ENCODE measurements around the gene PRSS50.
"Not testable (repeated sequence)": the region's sequence is repeated elsewhere in the genome, so short reads cannot be mapped to it uniquely, and the experiment has no call there.

Gene PRSS50

DNA sequence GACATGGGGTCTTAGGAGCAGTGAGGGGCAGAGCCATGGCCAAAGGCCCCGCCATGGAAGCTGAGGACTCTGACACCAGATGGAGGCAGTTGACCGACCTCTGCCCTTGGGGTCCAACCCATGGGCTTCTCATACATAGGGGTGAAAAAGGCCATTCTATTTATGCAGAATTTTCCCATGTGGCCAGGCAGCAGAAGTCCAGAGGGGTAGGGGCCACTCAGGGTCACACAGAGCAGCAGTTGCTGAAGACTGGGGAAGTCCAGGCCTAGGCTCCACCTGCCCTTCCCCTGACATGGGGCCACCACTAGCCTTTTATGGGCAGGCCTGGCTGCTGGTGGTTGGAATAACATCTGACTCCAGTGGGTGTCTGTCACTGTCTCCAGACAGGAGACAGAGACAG is 6.4 kb downstream of the PRSS50 start:
- in situ Hi-C loops (cut with MboI; ENCODE audit: low pct_unique_long_range_greater_than_20kb, low sequenced_read_pairs), result loop anchor here (10.0 to 25.0 kb wide), 2 partner anchors 193 to 651 kb away; no protein-coding TSS in a partner anchor
- DNase-seq, result no peak

DNA sequence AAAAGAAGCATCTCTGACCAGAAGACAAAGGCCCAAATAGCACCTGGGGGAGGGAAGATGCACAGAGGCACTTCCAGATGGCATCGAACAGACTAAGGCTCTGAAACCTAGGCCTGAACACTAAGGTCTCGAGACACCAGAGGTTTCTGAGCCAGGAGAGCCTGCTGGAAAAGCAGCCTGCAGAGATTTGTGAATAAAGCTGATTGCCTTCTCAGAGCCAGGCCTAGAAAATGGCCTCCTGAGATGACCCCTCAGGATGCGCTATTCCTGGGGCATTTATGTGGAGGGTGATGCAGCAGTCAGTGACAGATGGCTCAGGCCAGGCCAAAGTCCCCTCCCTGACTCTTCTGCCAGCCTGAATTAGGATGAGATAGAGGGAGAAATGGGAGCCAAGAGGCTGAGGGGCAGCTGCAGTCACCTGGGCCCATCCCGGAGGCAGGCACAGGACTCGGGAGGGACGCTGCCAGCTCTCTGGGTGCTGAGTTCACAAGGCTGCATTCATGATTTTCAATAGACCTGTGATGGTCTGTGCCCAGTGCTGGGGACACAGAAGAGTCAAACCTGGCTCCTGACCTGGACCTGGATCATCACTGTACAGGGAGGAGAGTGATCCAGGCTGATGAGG is 6.9 kb downstream of the PRSS50 start:
- no peak for DNase-seq
- in situ Hi-C loops (cut with MboI; ENCODE audit: low pct_unique_long_range_greater_than_20kb, low sequenced_read_pairs), result loop anchor here (10.0 to 25.0 kb wide), 2 partner anchors 194 to 652 kb away; no protein-coding TSS in a partner anchor

DNA sequence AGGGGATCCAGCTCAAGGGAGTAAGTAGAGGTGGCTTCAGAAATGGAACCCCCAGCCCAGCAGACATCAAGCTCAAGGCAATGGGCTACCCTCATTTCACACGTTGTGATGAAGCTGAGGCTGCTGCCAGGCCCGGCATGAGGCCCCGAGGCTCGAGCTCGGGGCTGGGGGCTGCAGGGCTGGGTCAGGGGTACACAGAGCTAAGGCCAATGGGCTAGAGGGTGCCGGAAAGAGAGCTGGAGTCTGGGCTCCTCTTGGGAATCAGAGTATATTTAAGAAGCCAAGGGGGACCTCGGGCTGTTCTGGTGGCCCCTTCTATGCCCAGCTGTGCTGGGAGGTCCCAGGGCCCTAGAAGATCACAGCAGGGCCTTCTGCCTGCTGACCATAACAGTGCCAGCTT is 7.4 kb downstream of the PRSS50 start:
- in situ Hi-C loops (cut with MboI; ENCODE audit: low pct_unique_long_range_greater_than_20kb, low sequenced_read_pairs), result loop anchor here (10.0 to 25.0 kb wide), 2 partner anchors 195 to 652 kb away; no protein-coding TSS in a partner anchor
- DNase-seq, result no peak

DNA sequence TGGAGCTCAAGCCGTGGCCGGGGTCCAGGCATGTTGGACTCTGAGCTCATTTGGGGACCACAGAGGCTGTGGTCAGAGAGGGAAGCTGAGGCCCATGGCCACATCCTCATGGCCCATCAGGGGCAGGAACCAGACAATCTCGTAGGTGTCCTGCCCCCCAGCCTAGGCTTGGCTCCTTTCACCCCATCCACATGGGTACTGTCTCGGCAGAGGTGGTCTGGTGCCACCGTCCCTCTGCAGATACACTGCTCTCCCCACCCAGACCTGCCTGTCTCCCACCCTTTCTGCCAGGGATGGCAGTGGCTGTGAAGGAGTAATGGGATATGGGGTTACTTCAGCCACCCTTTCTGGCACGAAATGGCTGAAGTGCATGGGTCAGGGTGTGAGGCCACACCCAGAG is 7.9 kb downstream of the PRSS50 start:
- in situ Hi-C loops (cut with MboI; ENCODE audit: low pct_unique_long_range_greater_than_20kb, low sequenced_read_pairs), result loop anchor here (10.0 to 25.0 kb wide), 2 partner anchors 195 to 653 kb away; no protein-coding TSS in a partner anchor
- no peak for DNase-seq

DNA sequence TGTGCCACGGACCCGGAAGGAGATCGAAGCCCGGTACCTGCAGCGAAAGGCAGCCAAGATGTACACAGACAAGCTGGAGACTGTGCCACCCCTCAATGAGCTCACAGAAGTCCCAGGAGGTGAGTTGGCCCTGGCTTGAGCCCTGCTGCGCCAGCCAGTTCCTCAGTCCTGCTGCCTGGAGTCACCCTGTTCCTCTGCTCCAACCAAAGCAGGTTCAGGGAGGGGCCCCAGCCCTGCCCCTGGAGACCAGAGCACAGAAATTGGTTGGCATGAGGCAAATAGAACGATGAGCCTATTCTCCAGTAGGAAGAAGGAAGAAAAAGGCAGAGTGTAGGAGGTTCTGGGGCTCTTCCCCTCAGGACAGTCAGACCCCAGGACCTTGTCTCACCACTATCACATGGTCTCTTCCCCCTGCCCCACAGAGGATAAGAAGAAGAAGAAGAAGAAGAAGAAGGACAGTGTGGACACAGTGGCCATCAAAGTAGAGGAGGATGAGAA is 8.5 kb downstream of the PRSS50 start:
- no peak for DNase-seq
- in situ Hi-C loops (cut with MboI; ENCODE audit: low pct_unique_long_range_greater_than_20kb, low sequenced_read_pairs), result loop anchor here (25.0 kb wide), 1 partner anchor 653 kb away; no protein-coding TSS in a partner anchor

DNA sequence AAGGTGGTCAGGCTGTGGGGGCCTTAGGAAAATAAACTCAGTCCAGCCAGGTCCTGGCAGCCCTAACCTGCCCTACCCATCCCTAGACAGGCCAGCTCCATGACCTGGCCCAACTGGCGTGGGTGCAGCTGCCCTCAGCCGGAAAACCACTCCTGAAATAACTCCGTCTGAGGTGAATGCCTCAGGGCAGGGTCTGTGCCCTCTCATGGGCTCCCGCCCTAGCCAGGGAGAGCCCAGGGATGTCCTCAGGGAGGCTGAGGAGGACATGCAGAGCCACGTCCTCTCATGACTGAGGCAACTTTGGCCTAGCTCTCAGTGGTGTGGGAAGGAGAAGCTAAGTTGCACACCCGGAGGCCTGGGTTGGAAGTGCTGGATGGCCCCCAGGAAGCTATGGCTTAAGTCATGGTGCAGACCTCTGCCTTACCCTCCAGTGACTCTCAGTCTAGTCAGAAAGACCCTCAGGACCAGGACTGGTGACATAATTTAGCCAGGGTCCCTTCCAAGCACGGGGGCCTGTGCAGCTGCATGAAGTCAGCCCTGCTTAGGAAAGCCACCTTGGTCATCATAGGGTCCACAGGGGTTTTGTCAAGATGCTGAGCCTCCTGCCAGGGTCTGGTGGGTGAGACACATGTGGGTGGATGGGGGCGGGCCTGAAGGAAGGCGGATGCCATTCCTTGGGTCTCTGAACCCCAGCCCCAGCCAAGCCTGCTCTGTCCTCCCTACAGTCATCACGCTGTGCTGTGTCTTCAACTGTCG is 9.1 kb downstream of the PRSS50 start:
- in situ Hi-C loops (cut with MboI; ENCODE audit: low pct_unique_long_range_greater_than_20kb, low sequenced_read_pairs), result loop anchor here (25.0 kb wide), 1 partner anchor 654 kb away; no protein-coding TSS in a partner anchor
- no peak for DNase-seq

DNA sequence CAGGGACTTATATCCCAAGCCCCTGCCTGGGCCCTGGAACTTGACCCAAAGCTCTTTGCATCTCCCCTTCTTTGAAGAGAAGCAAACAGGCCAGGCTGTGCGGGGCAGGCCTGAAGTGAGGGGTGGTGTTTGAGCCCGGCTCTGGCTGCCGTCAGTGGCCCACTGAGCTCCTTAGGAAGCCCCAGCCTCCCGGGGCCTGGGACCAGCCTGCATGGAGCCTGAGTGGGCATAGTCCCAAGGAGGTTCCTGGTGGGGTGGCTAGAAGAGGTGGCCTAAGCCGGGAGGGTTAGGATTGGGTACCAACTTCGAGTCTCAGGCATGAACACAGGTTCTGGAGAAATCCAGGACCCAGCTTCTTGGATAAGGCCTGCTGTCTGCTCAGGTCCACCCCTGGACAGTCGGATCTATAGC is 10.1 kb downstream of the PRSS50 start:
- in situ Hi-C loops (cut with MboI; ENCODE audit: low pct_unique_long_range_greater_than_20kb, low sequenced_read_pairs), result loop anchor here (25.0 kb wide), 1 partner anchor 655 kb away; no protein-coding TSS in a partner anchor
- DNase-seq, result no peak

DNA sequence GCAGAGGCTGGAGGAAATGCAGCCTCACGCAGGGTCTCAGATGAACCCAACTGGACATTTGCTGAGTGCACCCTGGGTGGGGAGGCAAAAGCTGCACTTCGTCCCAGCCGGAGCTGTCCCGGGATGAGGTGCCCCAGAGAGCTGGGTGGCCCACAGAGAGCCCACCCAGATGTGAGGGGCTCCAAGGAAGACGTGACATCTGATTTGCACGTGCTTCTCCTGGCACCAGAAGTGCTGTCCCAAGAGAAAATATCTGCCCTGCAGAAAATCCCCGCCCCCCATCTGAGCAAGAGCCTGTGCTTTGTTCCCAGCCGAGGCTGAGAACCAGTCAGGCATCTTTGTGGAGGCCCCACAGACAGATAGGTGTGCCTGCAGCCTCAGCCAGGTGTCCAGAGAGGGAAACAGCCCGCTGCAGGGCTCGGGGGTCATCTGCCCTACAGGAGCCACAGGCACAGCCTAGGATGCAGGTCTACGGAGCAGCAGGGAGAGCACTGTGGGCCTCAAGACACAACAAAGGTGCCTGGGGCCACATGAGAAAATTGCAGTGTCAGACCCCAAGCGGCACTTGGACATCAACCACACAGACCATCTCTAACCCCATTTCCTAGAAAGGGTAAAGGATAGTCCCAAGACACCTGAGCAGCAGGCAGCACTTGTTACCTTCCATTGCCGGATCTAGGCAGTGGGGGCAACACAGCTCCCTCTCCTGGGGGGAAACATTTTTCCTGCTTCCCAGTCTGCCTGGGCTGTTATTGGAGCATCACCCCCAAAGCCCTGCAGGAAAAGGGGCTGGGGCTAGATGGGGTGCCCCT is 10.7 kb downstream of the PRSS50 start:
- in situ Hi-C loops (cut with MboI; ENCODE audit: low pct_unique_long_range_greater_than_20kb, low sequenced_read_pairs), result loop anchor here (25.0 kb wide), 1 partner anchor 655 kb away; no protein-coding TSS in a partner anchor
- DNase-seq, result no peak

DNA sequence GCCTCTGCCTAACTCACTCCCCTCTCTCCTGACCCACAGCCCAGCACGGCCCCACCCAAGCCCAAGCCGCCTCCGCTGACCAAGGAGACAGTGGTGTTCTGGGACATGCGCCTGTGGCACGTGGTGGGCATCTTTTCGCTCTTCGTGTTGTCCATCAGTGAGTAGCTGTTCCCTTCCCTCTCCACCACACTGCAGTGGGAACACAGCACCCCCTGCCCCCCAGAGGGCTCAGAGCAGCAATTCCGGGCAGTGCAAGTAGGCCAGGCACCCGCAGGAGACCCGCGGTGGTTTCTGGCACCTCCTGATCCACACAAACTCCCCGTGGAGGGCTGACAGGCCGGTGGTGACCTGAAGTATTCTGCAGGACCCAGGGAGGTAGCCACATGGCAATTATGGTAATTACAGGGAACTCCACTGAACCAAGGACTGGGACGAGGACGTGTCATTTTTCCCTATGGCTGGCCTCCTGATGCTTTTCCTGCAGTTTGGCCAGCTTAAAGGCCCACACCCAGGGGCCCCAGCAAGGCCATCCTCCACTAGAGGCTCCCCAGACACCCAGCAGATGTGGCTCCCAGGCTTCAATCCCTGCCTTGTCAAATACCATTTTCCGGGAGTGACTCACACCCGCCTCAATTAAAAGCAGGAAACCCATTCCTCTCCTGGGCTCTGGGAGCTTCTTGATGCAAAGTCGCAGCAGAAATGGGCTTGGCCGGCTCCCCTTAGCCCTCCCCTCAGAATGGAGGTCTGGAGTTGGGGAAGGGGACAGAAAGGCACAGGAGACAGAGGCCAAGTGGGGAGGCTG is 11.7 kb downstream of the PRSS50 start:
- in situ Hi-C loops (cut with MboI; ENCODE audit: low pct_unique_long_range_greater_than_20kb, low sequenced_read_pairs), result loop anchor here (25.0 kb wide), 1 partner anchor 656 kb away; no protein-coding TSS in a partner anchor
- DNase-seq, result no peak

DNA sequence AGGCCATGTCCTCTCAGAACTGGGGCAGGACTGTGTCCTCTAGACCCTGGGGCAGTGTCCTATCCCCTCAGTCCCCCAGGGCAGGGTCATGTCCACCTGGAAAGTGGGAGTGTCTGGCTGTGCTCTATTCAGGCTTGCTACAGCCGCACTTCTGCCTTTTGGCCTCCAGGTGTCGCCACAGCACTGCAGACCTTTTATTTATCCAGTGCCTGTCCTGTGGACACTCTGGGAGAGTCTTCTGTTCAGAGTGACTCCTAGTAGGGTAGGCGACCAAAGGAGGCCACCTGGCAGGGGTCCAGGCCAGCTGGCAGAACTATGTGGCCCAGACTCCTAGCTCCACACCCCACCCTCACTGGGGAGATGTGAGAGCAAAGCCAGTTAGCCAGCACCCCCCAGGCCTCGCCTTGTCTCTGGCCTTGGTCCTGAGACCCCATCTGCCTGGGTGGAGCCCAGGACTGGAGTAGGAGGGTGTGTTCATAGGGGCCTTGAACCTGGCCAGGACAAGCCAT is 12.6 kb downstream of the PRSS50 start:
- DNase-seq, result peak; percentile 84
- in situ Hi-C loops (cut with MboI; ENCODE audit: low pct_unique_long_range_greater_than_20kb, low sequenced_read_pairs), result loop anchor here (25.0 kb wide), 1 partner anchor 657 kb away; no protein-coding TSS in a partner anchor

DNA sequence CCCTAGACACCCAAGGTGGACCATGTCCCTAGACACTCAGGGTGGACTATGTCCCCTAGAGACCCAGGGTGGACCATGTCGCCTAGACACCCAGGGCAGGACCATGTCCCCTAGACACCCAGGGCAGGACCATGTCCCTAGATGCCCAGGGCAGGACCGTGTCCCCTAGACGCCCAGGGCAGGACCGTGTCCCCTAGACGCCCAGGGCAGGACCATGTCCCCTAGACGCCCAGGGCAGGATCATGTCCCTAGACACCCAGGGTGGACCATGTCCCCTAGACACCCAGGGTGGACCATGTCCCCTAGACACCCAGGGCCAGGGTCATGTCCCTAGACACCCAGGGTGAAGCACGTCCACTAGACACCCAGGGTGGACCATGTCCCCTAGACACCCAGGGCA is 13.3 kb downstream of the PRSS50 start:
- not testable (repeated sequence) for DNase-seq
- in situ Hi-C loops (cut with MboI; ENCODE audit: low pct_unique_long_range_greater_than_20kb, low sequenced_read_pairs), result loop anchor here (25.0 kb wide), 1 partner anchor 658 kb away; no protein-coding TSS in a partner anchor

DNA sequence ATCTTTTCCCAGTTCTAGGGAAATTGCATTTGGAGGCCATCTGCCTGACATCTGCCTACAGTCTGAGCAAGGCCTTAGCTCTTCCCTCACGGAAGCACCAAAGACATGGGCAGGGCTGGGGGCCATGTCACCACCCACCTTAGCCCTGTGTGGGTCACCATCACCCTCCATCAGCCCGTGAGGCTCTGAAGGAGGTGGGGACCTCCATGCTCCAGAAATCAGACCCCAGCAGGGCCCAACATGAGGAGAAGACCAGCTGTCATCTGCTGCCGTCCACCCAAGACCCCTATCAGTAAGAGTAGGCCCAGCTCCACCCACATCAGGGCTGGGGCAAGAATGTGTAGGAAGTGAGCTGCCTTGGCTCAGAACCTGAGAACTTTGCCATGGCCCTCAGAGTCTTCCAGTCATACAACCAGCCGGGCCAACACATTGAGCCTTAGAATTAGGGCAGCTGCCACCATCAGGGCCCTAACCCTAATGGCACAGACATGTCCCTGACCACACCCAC is 14.6 kb downstream of the PRSS50 start:
- in situ Hi-C loops (cut with MboI; ENCODE audit: low pct_unique_long_range_greater_than_20kb, low sequenced_read_pairs), result loop anchor here (25.0 kb wide), 1 partner anchor 659 kb away; no protein-coding TSS in a partner anchor
- DNase-seq, result no peak

DNA sequence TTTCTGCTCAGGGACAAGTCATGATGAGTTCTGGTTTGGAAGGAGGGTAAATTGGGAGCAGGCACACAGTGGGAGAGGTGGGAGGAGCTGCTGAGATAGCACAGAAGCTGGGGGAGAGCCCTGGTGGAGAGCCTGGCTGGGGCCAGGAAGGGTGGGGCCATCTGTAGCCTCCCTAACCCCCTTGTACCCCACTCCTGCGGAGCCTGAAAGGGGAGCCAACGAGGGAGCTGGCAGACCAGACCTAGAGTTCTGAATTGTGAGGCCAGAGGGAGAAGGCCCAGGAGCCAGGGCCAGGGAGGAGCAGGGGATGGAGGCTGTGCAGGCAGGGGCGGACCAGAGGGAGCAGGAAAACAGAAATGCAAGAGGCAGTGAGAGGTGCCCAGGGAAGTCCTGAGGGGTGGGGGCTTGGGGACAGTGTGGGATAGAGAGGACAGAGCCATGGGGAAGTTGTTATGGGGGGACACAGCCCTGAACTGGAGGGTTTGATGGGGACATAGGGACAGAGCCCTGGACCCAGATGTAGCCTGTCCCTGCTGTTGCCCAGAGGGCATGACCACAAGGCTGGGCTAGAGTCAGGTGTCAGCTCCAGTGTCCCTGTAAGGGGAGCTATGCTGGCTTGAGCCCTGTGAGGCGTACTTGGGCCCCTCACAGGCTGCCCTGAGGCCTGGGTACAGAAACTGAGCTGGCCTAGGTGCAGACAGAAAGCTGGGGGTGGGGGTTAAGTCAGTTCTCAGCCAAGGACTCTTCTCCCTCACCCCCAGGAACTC is 15.2 kb downstream of the PRSS50 start:
- no peak for DNase-seq
- in situ Hi-C loops (cut with MboI; ENCODE audit: low pct_unique_long_range_greater_than_20kb, low sequenced_read_pairs), result loop anchor here (25.0 kb wide), 1 partner anchor 660 kb away; no protein-coding TSS in a partner anchor

DNA sequence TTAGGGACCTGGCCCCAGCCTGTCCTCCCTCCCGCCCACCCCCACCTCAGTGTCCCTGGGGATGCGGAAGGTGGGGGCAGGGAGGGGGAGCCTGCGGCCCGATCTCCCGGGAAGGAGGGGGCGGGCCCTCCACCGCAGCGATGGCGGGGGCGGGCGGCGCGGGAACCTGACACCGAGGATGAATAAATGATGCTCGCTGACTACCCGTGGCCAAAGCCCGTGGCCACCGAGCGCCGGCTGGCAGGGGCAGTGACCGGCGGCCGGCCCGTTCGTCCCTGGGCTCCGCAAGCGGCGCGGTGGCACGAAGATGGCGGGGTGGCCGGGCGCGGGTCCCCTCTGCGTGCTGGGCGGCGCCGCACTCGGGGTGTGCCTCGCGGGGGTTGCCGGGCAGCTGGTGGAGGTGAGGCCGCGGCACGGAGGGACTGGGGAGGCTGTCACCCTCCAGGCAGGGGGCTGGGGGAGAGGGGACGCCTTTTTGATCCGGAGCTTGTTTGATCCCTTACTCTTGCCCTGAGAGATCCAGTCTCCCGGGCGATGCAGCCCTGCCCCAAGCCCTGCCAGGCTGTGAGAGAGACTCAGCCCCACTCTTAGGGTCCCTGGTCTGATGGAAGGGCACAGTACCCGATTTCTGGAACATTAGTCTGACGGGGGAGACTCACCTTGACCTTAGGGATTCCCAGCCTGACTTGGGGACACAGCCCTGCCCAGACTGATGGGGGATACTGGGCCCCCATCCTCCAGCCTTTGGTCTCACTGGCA is 16.3 kb downstream of the PRSS50 start, which contains the start of gene TMIE:
Gene TMIE (plus strand): TSS at position 212 of the 759 bp plus-strand sequence. CDS start 96 bp downstream, at position 308.
- DNase-seq, result no peak
- in situ Hi-C loops (cut with MboI; ENCODE audit: low pct_unique_long_range_greater_than_20kb, low sequenced_read_pairs), result loop anchor here (25.0 kb wide), 1 partner anchor 661 kb away; no protein-coding TSS in a partner anchor

DNA sequence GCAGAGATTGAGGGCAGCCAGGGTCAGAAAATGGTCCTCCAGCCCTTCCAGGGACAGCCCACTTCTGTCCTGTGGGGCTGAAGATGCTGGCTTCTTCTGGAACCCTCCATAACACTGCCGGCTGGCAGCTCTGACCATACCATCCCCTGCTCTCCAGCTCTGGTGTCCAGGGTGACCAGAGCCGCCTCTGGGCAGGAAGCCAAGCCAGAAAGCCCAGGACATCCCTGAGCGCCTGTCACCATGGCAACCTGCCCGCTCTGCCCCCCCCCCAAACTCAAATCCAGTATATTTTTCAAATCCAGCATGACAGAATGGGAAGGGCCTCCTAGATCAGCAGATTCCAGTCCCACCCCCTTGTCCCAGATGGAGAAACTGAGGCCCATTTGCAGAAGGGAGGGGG is 16.9 kb downstream of the PRSS50 start:
- in situ Hi-C loops (cut with MboI; ENCODE audit: low pct_unique_long_range_greater_than_20kb, low sequenced_read_pairs), result loop anchor here (25.0 kb wide), 1 partner anchor 662 kb away; no protein-coding TSS in a partner anchor
- DNase-seq, result no peak

Data from KBM-7 (cell line).